ENCODE data around the gene CCT5.

Gene CCT5

DNA sequence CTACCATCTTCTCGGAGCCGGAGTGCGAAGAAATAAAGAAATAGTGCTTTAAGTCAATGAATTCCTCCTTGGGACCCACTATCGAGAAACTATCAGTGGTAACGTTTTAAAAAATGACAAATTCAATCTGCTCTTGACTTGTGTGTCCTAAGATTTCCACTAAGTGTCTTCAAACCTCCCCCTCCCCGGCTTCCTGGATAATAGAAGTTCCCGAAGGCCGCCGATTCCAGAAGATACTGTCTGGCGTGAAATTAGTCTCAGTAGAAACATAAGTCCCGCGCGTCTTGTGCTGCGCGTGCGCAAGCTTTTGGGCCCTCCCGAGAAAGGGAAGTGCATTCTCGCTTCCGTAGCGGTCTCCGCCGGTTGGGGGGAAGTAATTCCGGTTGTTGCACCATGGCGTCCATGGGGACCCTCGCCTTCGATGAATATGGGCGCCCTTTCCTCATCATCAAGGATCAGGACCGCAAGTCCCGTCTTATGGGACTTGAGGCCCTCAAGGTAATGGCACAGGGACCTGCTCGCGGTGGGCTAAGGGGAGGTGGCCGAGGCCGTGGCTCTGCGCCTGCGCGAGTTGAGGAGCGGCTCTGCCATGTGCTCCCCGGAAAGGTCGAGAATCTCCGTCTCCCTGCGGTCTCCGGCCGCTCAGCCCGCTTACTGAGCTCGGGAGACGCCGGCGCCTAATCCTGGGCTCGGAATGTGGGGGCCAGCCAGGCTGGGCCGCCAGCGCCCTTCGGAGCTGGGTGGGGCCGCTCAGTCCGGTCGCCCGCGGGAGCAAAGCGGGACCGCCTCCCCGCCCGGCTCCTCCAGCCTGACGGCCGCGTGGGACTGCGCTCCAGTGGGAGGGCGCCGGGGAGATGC, at the start of gene CCT5:
Gene CCT5, plus strand, starts transcription at position 333 of the 858 bp plus-strand sequence. Its CDS starts 61 bp downstream, at position 394.
- DNase-seq, result peak; percentile 80 to 91

DNA sequence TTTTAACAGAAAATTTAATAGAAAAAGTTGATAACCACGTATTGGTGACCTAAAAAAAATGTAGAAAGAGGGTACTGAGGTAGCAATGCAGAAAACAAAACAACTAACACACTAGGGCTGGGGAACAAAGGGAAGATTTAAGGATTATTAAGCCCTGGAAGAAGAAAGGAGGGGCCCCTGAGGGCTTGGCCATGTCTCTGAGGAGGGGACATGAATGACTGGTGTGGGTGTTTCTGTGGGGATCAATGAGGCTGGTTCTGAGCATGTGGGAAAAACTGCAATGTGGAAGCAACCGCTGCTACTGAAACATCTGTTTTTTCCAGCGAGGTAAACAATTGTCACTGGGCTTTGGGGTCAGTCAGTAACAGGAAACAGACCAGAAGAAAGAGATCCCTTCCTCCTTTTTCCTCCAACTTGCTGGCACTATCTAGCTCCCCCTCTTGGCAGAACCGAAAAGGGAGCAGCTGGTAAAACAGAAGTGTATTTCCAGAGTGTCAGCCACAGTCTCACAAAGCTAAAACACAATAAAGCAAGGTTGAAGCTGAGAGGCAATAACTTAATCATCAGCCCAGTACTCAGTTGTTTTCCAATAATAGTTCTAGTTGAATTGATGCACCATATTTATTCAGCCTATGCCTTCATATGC, 48.7 kb upstream of the CCT5 start:
- no peak for DNase-seq

DNA sequence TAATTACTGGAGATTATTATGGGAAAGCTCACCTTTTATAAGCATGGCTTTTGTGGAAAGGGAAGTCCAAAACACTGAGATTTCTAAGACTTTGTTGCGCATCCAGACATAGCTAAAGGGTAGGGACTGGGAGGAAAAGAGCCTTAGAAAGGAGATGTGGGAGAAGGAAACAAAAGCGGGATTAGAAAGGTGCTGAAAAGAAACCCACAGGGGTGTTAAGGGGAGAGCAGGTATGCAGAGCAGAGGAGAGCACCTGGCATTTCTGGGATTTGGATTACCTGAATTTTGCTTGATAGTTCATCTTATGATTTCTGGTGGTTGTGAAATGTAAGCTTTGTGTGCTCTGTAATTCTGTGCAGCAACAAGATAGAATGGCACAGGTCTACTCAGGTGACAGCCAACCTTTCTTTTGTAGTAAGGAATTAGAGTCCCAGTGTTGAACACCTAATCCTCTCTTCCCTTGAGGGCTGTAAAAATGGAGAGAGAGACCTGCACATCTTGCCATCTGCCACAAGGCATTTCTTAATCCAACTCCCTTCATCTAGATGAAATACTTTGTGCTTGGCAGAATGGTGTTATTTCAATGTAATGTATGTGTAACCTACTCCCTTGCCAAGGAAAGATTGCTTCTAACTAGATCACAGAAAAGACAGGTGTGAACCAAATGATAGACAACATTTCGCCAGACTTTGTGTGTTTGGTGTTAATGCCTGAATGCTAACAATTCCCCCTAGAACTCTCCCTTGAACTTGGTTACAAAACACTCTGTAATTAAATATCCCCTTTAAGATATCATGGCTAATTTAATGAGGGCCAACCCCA, 47.8 kb upstream of the CCT5 start:
- no peak for DNase-seq

DNA sequence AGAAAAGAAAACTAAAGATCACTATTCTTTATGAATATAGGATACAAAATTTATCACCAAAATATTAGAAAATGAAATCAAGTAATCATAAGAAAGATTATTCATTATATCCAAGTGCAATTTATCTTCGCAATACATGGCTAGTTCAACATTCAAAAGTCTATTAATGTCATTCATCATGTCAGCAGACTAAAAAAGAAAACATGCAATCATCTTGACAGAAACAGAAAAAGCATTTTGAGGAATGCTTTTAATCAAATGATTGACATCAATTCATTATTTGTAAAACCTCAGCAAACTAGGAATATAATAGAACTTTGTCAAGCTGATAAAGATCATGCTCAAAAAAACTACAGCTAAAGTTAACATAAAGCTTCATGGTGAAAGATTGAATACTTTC, 41.1 kb upstream of the CCT5 start:
- no peak for DNase-seq

DNA sequence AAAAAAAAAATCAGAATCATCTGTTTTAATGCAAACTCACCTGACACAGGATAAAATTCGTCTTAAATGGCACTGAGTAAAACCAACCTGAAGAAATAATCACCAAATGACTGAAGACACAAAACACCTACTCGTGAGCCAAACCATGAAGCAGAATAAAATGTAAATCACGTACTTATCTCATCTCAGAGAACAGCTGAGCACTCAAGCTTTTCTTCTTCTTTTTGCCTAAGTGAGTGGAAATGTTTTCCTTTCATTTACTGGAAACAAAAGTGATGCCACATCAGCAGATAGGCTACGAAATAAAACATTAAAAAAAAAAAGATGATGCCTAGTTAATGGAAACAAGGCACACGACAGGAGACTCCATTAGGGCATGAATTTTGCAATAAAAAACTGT, 36.8 kb upstream of the CCT5 start:
- no peak for DNase-seq

DNA sequence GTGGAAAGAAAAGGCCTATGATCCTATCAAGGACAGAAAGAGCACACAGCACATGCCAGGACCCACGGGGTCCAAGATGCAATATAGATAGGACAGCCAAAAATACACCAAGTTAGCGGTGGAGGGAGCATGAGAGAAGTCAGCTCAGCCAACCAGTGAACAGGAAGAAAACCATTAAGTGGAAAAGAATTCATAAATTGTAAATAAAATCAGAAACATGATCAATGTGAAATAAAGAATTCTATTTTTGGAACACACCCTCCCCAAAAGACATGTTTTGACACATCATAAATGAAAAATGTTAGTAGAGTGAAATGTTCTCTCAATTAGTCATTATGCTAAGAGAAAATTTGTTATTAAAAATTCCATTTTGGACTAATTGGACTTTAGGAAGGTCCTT, 36.0 kb upstream of the CCT5 start:
- DNase-seq, result no peak

DNA sequence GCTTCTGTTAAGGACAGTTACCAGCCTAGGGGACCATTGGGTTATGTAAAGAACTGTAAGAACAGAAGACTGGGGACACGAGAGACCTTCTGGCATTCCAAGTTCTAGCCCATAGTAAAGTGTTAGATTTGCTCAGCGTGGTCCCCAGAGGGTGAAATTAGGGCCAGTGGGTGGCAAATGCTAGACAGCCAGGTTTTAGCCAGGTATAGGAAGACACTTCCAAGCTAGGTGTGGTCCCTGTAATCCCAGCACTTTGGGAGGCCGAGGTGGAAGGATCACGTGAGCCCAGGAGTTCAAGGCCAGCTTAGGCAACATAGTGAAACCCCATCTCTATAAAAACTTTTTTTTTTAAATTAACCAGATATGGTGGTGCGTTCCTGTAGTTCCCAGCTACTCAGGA, 34.7 kb upstream of the CCT5 start:
- DNase-seq, result no peak

DNA sequence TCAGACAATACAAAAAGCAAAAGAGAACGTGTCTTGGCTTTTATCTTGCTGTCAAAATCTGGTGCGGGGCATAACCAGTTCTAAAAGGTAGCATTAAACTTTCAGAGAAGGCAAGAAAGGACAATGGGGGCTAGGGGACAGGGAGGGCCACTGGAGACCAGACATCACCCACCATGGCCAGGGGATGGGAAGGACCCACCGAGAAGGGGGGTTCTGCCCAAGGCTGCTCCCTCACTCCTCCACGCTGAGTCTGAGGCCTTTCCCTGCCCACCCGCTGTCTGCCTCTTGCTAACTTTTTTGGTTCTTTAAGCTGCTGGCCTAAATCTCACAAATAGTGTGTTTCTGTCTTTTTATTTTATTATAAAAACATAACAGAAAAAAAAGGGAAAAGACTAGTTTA, 34.0 kb upstream of the CCT5 start:
- no peak for DNase-seq

DNA sequence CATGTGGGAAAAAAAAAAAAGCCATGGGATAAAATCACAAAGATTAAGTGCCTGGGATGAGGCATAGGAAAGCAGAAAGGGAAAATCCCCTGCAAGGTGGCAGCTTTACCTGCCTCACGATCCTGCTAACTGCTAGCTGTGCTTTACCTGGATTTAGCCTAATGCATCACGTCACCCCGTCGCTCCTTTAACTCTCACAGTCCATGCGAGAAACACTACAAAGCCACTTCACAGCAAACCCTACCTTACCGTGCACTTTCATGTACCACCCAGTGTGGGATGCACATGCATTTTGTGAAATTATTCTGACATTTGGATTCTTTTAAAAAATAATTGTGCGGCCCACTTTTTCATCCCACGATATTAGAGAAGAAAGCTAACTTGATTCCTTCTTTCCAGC, 31.4 kb upstream of the CCT5 start:
- no peak for DNase-seq

DNA sequence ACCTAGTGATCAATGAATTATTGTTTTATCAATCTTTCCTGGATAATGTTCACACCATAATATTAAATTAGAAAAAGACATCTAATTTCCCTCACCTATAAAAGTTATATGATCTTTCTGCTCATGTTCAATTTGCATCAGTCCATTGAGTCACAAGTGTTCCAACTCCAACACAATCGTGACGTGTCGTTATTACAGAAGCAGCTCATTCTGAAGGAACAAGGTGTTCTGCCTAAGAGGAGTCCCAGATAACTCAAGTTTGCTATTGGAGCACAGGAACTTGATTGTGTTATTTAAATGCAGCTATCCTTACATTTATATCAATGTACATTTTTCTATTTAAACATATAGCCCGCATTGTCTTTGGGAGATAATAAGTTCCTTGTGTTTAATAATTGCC, 31.0 kb upstream of the CCT5 start:
- no peak for DNase-seq

DNA sequence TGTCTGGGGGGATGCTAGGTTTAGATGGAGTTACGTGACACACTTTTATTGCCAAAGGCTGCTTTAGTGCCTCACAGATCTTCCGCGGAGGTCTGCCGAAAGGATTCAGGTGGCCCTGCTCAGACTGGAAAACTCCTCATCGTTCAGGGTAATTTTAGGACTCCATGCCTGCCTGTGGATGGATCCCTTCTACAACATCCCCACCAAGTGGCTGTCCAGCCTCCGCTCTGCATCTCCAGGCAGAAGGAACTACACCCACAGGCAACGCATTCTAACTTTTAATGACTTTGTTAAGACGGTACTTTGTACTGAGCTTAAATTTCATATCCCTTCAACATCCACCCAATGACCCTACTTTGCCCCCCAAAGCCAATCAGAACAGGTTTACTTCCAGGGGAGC, 29.8 kb upstream of the CCT5 start:
- no peak for DNase-seq

DNA sequence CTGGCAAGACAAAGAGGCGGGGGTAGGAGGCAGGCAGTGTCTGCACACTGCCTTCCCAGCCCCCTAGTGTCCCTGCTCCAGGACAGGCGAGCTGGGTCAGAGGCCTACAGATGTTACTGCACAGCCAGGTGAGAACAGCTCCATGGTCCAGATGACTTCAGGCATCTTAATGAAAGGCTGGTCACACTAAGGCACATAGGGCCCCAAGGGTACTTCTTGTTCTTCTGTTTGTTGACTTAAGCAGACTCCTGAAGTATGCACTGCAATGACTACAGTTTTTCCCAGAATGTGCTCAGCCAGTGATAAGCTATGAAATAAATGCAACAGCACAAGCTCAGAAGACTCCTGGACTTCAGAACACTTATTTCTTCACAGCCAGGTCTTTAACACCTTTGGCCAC, 27.8 kb upstream of the CCT5 start:
- no peak for DNase-seq

DNA sequence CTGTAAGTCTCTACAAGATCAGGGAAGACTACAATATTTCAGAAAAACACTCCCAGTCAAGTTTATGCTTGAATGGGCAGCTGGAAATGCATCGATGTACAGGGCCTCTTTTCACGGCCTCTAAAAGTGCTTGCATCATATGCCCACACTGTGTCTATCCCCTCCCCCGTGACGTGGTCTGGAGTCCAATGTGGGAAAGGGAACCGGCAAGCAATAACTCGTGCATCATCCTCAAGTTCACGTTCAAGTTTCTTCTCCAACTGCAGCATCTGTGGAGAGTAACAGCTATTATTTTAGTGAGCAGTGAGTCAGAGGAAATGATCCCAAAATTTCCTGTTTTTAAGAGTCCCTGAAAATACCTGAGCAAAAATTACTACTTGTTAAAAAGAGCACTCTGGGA, 22.7 kb upstream of the CCT5 start:
- DNase-seq, result no peak

DNA sequence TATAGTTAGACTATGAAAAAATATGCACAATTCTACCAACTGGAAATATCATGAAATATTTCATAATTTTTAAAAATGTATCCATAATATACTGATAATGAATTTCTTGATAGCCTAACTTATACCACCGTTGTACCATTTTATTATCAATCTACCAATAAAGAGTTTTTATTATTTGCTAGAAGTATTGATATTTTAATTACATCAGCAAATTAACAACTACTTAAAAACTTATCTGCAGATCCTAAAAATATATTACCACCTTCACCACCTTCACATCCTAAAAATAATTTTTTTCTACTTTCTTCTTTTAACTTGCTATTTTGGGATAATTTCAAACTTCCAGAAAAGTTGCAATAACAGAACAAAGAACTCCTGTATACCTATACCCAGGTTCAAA, 21.8 kb upstream of the CCT5 start:
- DNase-seq, result no peak

DNA sequence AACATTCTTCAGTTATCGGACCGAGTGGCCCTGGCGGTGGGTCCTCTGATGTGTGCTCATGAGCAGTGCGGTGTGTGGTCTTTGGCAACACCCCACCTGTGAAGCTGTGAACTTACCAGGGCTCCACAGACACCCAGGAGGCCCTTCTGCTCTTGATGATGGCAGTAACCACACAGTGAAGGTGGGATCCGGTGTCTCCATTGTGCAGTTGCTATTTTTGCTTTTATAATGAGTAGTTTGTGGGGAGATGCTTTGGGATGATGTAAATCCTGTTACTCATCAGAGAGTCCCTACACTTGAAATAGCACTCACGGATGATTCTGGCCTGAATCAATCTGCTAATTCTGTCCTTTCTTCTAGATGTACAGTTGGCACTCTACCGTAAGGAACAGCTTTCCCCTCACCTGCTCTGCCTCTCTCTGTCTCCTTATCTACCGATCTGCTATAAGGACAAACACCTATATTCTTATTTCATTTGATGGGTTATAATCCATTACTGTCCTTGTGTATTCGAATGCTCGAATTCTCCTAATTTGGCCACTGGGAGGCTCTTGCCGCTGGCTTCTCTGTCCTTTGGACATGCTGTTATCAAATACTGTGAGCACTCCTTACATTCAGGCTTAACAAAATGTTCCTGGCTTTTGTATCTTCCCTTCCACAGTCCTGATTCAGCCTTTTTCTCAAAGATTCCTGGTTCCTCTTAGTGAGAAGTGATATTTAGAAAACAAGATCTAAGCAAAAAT, 20.6 kb upstream of the CCT5 start:
- no peak for DNase-seq

DNA sequence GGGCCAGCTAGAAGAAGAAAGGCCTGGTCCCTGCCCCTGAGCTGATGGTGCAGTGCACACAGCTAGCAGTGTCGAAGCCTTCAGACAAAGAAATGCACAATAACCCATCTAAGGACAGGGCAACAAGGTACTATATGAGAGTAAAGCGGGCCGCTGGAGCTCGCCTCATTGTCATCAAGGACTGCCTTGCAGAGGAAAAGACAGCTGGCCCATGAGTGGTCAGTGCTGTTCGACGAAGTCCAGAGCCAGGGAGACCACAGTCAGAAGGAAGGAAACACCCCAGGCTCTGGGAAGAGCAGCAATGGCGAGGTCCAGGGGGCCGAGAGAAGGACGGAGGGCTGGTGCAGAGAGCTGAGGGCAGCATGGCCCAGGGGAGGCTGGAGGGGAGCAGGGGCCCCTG, 17.7 kb upstream of the CCT5 start:
- no peak for DNase-seq

DNA sequence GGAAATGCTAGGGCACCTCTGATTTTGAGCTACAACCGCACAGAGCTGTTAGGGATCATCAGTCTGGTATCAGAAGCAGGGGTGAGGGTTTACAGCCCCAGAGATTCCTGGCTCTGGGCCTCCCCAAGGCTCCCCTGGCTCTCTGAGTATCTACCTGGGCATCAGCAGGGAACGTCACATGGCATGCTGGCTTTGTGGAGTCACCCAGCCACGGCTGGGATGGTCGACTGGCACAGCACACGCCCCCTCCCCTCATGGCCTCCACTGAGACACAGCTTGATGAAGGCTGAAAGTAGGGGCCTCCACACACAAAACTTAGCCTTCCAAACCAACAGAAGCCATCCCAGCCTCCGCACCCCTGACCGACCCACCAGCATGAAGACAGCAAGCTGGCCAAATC, 17.1 kb upstream of the CCT5 start:
- DNase-seq, result no peak

DNA sequence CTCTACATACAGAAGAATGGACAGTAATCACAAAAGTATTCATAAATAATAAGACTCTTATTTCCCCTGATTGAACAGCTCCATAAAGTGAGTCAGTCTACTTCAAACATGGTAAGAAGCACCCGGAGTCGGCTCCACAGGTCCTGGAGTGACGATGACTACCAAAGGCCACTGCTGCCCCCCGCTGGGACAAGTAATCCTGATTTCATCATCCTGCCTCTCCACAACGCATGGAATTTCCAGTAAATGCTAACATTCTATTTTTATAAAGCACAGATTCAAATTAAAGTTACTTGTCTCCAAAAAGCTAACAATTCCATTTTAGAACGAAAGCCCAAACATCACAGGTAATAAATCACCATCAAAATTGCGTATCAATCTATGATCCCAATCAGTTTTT, 16.6 kb upstream of the CCT5 start:
- no peak for DNase-seq

DNA sequence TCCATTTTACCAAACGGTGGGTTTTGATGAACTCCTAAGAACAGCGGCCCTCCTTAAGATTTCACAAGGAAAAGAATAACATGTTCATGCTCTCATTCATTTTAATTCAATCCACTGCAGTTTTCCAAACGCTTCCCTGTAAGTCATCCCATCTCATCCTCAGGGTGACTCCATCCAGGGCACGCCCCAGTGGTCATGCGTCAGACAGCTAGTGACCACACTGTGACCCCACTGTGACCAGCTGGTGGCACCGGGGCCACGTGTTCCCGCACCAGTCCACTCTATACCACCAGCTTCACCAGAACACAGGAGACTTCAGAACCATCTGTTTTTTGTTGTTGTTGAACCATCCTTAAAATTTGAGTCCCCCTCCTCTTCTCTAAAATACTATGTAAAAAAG, 14.7 kb upstream of the CCT5 start:
- DNase-seq, result no peak

DNA sequence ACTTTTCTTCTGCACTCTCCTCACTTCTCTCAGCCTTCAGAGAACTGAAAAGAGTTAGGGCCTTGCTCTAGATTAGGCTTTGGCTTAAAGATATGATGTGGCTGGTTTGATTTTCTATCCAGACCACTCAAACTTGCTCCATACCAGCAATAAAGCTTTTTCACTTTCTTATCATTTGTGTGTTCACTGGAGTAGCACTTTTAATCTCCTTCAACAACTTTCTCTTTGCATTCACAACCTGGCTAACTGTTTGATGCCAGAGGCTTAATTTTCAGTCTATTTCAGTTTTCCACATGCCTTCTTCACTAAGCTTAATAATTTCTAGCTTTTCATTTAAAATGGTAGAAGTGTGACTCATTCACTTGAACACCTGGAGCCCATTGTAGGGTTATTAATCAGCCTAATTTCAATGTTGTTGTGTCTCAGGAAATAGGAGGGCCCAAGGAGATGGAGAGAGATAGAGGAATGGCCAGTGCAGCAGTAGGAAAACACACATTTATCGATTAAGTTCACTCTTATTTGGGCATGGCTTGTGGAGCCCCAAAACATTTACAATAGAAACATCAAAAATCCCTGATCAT, 6.3 kb upstream of the CCT5 start:
- DNase-seq, result no peak

DNA sequence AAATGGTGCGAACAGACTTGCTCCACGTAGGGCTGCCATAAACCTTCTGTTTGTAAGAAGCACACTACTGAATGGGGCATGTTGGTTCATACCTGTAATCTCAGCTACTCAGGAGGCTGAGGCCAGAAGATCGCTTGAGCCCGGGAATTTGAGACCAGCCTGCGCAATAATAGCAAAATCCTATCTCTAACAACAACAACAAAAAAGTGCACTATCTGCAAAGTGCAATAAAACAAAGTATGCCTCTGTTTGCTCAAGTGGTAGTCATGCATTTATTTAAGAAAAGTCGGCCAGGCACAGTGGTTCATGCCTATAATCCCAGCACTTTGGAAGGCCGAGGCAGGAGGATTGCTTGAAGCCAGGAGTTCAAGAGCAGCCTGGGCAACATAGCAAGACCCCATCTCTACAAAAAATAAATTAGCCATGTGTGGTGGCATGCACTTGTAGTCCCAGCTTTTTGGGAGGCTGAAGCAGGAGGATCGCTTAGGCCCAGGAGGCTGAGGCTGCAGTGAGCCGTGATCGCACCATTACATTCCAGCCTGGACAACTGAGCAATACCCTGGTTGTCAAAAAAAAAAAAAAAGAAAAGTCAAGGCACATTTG, 5.6 kb upstream of the CCT5 start:
- no peak for DNase-seq

DNA sequence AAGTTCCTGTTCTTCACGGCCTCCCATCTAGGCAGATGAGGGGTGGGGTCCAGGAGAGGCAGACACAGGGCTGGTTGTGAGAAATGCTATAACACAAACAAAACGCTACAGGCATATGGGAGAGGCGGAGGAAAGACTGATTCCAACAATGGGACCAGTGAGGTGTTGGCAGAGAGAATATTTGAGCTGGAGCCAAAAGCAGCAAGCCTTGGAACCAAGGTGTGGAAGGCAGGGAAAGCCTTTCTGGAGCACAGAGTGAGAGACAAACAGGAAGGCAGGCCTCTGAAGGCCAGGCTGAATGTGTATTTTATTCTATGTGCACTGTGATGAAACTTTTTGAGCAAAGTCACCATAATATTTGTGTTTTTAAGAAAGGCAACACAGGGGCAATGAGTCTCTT, 3.3 kb upstream of the CCT5 start:
- DNase-seq, result no peak

All from stimulated activated CD4-positive, alpha-beta T cell treated with anti-CD3 and anti-CD28 coated beads, Interleukin-4, amount 100 ng/mL, for 4 hours (primary cell).